Colon (tissue), 2 donors: Measurements from ENCODE around the gene HRH1.
"Not testable (repeated sequence)": the region's sequence is repeated elsewhere in the genome, so short reads cannot be mapped to it uniquely, and the experiment has no call there.

Experiments
- FAIRE-seq: peaks from 2 replicates; lab custom pipeline; 2012; peaks lifted over from hg19 to GRCh38; lab: Jason Lieb, UNC
- donor health status: control.
- donor health status: control.

HRH1 gene

DNA sequence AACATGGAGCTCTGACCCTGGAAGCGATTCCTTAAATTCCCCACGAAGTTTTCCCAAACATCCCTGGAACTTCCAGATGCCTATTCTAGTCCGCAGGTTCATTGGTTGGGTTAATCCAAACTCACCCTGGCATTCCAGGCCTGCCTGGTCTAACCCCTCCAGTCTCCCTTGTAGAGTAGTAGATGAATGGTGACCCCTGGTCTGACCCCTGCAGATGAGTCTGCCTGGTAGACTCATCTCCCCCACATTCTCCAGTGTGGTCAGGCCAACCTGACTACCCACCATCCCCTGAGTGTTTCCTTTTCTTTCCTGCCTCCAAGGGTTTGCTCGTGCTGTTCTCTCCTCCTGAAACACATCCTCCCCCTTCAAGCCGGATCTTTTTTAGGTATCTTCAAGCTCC, 10.8 kb upstream of the HRH1 start:
- no peak for FAIRE-seq

DNA sequence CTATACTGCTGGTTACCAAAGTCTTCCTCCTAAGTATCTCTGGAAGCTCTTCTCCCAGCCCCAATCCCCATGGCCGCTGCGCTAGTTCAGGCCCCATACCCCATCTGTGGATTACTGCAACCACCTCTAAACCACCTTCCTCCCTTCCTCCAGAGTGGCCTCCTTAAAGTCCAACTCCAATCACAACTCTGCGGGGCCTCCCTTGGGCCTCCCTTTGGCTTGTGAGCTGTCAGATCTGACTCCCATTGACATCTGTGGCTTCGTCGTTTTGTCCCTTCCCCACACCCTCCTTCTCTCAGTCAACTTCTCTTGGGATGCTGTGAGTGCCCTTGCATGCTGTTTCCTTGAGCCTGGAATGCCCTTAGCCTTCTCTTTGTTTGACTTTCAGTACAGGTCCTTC, 9.3 kb upstream of the HRH1 start:
- FAIRE-seq, result no peak

DNA sequence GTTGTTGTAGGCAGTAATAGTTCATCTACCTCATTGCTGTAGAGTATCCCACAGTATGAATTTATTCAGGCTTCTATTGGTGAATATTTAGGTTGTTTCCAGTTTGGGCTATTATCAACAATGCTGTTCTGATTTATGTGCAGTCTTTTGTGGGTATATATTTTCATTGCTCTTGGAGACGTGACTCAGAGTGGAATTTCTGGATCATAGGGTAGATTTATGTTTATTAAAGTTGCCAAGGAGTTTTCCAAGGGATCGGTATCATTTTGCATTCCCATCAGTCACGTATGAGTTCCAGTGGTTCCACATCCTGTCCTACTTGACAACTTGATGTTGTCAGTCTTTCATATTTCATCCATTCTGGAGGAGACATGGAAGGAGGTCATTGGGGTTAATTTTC, 8.4 kb upstream of the HRH1 start:
- no peak for FAIRE-seq

DNA sequence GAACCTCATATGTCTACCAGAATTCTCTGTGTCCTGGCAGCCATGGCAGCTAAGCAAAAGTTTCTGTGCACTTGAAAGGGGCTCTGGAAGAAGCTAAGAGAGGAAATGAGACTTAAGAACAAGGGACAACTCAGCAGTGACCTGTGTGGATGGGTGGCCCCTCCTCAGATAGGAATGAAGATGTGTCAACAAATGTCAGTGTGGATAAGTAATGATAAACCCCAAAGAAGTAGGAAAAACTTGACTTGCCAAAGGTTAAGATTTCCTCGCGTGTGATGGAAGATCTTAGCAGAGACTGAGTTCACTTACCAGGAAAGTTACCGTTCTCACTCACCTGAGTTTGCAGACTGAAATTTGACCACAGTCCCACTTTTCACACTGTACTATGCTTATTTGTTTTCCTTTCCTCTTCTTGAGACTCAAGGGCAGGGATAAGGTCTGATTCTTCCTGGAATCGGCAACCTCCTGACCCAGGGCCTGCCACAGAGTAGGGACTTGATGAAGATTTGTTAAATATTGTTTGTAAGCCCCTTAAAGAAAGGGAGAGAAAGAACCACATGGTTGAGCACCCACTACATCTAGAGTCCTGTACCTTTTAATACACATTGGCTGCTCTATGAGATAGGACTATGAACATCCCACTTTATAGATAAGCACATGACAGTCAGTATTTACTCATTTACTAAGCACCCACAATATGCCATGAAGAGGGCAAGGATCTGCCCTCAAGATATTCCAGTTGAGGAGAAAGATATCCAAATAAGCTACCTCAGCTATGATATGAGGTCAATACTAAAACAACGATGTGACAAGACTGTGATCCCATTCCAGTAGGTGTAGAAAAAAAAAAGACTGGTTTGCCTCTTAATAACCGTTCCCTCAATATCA, 7.3 kb upstream of the HRH1 start:
- FAIRE-seq, result no peak

DNA sequence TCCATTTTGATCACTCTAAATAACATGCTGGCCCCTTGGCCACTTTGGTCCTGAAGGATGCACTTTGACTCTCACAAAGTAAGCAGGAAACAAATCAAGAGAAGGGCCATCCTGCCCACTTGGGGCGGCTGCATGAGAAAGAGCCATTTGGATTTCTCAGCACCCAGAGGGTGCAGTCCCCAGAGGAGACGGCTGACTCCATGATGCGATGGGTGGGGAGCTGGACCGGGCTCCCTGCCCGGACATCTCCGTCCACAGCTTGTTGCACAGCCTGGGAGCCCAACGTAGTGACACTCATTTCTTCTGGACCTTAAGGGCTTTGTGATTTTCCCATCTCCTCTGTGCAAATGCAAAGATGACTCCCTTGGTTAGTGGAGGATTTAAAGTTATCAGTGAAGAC, 4.0 kb upstream of the HRH1 start:
- no peak for FAIRE-seq

DNA sequence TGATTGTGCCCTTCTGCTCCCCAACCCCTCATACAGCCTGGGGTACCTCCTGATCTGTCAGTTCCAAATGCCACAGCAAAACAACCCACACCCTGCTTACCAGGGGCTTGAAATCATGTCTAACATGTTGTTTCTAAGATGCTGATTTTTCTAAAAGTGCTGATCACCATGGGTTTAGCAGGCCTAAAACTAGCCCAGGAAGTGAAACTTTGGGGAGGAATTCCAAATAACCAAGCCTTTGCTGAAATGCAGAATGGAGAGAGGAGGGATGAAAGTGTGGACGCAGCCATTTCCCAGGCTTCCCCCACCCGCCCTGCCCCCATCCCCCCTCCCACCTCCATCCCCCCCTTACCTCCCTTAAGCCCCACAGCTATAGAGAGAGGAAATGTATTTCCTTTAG, 2.0 kb upstream of the HRH1 start:
- FAIRE-seq, result no peak

DNA sequence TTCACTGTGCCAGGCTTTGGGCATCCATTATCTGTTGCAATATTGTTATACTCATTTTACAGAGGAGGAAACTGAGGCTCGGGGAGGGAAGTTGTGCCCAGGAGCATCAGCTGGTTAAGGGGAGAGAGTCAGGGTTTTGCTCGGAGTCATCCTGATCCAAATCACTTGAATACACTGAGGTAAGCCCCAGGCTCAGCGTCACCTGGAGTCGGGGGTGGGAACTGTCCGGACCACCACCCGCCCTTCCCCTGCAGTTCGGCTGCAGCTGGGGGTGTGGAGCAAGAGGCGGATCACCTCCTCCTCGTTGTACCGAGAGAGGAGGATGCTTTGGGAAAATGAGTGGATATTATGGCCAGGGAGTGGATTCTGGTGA, 646 bp downstream of the HRH1 start:
- no peak for FAIRE-seq

DNA sequence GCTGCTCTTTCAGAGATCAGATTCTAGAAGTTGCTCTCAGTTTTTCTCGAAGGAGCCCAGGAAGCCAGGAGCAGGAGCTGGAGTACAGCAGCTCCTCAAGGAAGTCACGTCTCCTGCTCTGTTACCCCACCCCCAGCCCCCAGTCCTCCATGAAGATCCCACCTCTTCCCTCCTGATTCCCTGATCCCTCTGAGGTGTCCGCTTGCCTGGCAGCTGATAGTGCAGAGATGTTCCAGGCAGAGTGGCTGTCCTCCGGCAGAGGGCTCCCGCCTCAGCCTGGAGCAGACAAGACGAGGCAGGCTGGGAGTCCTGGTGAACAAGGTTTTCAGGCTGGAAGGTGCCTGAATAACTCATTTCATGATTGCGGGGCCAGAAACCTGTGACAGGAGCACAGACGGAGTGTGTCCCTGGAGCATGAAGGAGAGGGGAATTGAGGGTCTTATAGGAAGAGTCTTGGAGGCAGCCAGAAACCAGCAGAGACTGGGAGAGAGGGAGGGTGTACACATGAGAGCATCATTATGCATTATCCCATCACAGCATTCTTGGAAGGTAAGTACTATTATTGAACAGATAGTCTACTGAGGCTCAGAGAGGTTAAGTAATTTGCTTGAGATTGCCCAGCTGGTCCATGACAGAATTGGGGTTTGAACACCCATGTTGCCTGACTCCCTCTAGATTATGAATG, 1.2 kb downstream of the HRH1 start:
- FAIRE-seq, result no peak

DNA sequence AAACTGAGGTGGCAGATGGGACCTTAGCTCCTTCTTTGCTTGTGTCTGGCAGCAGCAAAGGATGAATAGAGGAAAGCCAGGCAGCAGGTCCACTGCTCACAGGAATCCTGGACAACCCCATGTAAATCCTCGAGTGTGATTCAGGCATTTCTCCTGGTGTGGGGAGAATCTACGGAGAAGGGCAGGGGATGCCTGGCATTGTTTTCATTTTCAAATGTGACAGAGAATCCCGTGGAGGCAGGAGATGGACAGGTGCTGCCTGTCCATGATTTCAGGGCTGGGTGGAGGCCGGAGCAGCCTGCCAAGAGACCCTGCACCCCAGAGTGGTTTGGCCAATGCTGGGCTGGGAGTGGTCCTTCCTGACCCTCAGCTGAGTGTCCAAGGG, 1.7 kb downstream of the HRH1 start:
- FAIRE-seq, result no peak

DNA sequence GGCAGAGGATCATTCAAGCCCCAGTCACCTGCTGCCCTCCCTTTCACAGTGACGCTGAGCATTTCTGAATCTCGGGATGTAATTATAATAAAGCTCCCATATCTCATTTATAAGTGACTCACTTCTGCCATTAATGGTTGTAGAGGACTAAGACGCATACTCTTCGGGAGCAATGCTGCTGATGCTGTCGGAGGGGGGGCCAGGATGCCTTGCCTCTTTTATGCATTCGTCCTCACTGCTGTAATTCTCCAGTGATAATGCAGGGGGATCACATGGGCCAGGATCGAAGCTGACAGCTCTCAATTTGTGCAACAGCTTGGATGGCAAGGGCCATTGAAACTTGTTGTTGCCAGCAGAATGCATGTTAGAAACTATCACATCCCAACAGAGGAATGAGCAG, 3.1 kb downstream of the HRH1 start:
- no peak for FAIRE-seq

DNA sequence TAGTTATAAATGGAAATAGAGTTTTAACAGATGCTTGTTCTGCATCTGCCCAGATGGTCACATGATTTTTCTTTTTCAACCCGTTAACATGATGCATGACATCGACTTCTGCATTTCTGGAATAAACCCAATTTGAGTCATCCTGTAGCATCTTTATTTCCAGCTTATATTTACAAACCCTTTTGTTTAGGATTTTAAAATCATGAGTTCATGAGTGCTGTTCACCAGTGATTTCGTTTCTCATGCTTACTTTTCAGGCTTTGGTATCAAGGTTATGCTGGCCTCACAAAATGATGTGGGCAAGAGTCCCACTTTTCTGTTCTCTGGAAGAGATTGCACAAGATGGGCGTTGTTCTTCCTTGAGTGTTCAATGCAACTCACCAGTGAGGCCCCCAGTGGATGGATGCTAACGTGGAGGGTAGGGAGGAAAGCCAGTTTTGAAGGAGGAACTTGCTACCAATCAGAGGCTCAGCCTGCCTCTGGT, 5.2 kb downstream of the HRH1 start:
- FAIRE-seq, result no peak

DNA sequence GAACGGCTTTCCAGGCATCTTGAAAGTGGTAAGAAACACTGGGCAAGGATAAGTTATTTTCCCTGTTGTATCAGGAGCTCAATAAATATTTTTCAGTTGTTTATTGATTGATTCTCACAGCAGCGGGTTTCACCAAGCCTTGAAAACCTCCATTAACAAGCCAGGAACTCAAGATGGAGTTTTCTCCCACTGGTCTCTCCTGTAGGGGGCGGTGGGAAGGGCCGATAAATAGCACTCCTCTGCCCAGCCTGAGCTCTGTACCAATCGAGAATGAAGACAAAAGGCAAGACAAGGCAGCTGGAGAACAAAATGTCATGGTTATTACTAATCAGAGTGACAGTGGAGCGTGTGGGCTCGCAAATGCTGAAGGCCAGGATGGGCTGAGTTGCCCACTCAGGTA, 7.4 kb downstream of the HRH1 start:
- FAIRE-seq, result no peak

DNA sequence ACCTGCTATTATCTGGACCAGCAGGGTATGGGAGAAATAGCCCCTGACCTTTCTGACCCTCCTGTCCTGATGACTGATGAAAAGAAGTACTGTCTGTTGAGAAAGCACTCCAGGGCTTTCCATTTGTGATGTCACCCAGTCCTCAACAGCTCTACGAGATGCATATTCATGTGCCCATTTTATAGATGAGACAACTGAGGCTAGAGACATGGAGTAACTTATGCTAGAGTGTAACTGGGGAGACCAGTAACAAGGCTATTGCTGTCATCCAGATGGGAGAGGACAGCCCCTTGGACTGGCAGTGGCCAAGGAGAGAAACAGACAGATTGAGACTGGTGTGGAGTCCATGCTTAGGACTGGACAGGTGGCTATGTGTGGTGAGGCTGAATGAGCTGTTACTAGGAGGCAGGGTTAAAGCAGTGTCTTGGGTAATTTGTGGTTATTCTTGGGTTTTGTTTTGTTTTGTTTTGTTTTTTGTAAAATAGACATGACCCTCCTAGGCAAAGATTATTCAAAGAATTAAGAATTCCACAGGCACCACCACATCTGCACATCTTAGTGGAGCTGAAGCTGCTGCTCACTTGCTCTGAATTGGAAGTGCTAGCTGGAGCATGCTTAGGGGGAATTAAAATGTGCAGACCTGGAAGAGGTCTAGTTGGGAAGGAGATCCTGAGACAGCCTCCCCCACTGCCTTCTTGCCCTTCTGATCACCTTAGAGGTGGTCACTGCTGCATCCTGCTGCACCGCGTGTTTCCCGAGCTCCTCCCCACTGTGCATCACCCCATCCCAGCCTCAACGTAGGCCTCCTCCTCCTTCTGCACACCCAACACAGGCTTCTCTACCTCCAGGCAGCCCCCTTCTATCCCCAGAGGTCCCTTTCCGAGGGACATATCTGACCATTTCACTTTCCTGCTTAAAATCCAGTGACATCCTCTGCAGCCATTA, 8.4 kb downstream of the HRH1 start:
- FAIRE-seq, result no peak

DNA sequence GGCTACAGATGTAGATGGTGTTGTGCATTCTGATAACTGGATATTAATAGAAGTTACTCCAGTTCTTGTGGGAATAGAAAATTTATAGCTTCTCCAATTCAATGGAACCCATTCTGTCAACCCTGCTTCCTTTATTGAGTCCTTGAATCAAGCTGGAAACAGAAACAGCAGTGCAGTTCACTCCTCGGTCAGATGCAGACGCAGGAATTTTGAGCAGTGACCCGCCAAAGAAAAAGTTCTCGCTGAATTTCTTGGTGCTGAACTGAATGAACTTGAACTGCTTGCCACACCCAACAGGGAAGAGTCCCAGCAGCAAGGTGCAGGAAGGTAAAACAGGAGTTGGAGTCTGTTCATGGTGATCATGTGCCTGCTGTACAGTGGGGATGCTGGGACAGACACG, 10.3 kb downstream of the HRH1 start:
- no peak for FAIRE-seq

DNA sequence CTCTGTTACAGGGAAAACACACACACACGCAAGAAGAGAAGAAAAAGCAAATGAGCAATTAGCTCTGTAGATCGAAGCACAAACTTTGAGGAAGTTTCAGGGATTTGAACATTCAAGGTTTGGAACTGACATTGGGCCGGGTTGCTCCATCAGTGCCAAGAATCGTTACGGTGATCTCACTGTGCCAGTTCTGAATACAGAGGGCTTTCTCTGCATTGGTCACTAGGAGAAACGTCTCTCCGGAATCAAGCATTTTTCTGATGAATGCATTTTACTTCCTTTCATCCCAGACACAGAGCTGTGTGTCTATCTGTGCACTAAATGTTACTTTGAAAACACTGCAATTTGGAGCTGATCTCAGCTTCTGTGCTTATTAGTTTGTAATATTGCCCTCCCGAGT, 11.2 kb downstream of the HRH1 start:
- FAIRE-seq, result no peak

DNA sequence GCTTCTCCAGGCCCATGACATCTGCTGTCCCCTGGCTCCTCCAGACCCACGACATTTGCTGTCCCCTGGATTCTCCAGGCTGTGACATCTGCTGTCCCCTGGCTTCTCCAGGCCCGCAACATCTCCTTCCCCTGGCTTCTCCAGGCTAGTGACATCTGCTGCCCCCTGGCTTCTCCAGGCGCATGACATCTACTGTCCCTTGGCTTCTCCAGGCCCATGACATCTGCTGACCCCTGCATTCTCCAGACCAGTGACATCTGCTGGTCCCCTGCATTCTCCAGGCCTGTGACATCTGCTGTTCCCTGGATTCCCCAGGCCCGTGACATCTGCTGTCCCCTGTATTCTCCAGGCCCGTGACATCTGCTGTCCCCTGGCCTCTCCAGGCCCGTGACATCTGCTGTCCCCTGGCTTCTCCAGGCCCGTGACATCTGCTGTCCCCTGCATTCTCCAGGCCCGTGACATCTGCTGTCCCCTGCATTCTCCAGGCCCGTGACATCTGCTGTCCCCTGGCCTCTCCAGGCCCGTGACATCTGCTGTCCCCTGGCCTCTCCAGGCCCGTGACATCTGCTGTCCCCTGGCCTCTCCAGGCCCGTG, 12.6 kb downstream of the HRH1 start:
- not testable (repeated sequence) for FAIRE-seq

DNA sequence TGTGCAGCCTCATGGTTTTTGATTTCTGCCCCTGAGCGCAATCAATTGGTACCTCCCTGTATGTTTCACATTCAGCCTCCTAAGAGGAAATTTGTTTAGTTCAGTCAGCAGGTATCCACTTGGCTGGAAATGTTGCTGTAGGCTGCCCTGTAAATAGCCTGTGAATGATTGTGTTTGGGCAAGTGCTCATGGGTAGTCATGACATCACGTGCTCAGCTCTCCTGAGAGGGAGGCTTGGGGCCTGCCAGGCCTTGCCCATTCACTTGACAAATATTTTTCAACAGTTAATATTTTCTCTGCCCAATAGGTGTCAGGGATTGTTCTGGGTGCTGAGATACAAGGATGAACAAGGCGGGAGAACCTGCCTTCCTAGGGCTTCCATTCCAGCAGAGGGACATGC, 13.3 kb downstream of the HRH1 start:
- no peak for FAIRE-seq

DNA sequence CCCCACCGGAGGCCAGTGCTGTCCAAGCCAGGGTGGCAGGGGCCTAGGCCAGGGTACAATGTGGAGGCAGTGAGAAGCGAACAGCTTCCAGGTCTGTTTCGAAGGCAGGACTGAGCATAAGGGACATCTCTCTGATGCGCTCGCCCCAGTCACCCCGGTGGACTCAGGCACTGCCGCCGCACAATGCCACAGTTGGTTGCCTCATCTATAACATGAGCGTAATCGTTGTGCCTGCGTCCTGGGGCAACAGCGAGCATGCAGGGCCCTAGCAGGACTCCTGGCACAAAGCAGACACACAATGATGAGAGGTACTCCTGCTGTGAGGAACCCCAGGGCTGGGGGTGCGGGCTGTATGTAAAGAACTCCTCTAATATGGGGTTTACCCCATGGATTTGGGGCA, 14.1 kb downstream of the HRH1 start:
- FAIRE-seq, result no peak

DNA sequence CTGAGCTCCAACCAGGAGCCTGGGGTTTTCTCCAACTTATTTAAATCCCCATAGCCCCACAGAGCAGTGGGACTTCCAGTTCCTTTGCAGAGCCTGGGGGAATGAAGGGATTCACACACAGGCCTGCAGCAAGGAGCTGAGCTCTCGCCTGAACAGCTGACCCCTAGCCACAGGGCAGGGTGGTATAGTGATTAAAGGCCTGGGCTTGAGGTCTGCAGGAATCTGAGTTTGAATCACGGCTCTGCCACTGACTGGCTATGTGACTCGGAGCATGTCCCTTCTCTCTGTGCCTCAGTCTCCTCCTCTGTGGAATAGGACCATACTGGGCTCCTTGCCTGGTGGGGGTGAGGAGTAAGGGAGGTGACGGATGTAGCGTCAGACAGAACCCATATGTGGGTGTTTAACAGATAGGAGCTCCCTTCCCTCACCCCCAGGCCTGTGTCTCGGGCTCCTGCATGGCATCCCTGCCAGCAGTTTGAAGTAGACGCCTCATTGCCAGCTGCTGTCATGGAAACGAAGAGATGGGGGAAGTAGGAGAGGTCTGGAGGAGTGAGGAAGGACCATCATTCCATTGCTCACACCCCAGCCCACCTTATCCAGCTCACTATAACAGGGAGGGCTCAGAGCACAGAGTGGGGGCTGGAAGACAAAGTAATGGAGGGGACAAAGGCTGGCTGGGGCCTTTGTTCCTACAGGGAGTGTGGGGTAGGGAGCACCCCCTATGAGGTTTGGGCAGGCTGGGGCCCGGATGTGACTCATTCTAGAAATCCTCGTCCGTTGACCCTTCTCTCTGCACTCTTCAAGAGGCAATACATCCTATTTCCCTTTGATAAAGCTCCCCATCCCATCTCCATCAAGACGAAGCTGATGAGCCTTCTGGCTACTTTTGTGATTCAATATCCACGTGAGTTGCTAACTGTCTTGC, 14.8 kb downstream of the HRH1 start:
- FAIRE-seq, result no peak

DNA sequence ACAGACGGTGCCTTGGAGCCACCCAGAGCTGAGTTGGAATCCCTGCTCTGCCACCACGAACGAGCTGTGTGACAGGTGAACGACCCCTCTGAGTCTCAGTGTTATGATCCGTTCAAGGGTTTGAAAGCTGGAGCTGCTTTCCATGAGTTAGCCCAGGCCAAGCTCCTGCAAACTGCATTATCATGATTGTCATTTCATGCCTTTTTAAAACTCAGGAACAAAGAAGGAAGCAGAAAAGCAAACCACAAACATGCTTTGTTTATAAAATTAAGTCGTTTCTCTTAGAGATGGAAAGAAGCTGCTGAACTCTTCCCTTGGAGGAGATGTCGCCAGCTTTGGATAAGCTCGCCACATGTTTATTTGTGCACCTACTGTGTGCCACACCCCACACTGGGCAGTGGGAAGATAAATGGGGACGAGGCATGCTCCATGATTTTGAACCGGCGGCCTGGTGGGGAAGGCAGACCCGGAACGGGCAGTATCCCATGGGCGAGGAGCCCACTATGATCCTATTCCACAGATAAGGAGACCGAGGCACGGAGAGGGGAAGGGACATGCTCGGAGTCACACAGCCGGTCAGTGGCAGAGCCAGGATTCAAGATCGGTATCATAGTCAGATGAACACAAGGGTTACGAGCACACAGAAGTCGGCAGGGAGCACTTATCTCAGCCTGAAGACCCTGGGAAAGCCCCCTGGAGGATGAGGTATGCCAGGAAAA, 15.9 kb downstream of the HRH1 start:
- FAIRE-seq, result no peak
